ENCODE results near the gene SMYD3. TPM values are rescaled to one million over a fixed set of nuclear protein-coding genes. Genes with fewer than 3 reads are reported as not detected.
A peak's percentile ranks its signal among the peaks of the same experiment; 100 is the strongest.

Gene SMYD3
- total and polyA plus RNA-seq, 9 of the 15 experiments (the other 6 are each of a cell fraction or from before 2014, with no cell fraction given): 128 to 440 (median 197) TPM

DNA sequence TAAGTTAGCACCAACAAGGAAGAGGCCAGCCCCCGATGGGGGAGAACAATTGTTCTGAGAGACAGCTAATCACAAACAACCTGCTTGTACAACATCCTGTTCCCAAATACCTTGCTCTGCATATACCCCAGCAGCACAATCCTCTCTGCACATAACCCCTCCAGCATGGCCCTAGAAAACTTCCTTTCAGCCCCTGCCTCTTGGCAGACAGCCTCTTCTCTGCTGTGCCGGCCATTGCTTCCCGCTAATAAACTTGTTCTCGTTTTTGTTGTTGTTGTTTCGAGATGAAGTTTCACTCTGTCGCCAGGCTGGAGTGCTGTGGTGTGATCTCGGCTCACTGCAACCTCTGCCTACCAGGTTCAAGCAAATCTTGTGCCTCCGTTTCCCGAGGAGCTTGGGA is 392.7 kb downstream of the SMYD3 start (continued):
- TF ChIP-seq, protein P1, sequence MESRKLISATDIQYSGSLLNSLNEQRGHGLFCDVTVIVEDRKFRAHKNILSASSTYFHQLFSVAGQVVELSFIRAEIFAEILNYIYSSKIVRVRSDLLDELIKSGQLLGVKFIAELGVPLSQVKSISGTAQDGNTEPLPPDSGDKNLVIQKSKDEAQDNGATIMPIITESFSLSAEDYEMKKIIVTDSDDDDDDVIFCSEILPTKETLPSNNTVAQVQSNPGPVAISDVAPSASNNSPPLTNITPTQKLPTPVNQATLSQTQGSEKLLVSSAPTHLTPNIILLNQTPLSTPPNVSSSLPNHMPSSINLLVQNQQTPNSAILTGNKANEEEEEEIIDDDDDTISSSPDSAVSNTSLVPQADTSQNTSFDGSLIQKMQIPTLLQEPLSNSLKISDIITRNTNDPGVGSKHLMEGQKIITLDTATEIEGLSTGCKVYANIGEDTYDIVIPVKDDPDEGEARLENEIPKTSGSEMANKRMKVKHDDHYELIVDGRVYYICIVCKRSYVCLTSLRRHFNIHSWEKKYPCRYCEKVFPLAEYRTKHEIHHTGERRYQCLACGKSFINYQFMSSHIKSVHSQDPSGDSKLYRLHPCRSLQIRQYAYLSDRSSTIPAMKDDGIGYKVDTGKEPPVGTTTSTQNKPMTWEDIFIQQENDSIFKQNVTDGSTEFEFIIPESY (CRISPR knock-in tag; IDR thresholded peaks at IDR 0.05): peak; percentile 83
- TF ChIP-seq SMAD4 (CRISPR knock-in tag; conservative IDR thresholded peaks at IDR 0.05) (peak; percentile 44; the same call in 1 of the 2 replicates), THRB (CRISPR knock-in tag; conservative IDR thresholded peaks at IDR 0.05) (0 out of 2 replicates have a peak, but pooled peaks have one; percentile 26), ZNF311 (CRISPR knock-in tag; IDR thresholded peaks at IDR 0.05) (0 out of 2 replicates have a peak, but pooled peaks have one; percentile 14), ZNF592 (IDR thresholded peaks at IDR 0.05) (peak; percentile 15; the same call in 1 of the 2 replicates)

Measured in K562 (cell line).